Left colon (tissue), 2 donors: ENCODE results near the gene KLHL25. TPM values are rescaled to one million over a fixed set of nuclear protein-coding genes. Genes with fewer than 3 reads are reported as not detected.
A peak's percentile ranks its signal among the peaks of the same experiment; 100 is the strongest.

Experiments
- ATAC-seq: fragments of 200-7000 bp; cut with Tn5 transposase; one replicate; pipeline ENCODE4 v1.9.1; 2020; ENCODE audit warnings: mild to moderate bottlenecking, moderate library complexity
- DNase-seq, 2 donors: peaks; one replicate each; pipeline ENCODE4 v3.0.0-alpha.2; 2020
- intact Hi-C, 2 donors: fragments of 100-400 bp; cut with DNase I in 1 of 2; cut with micrococcal nuclease in 1 of 2; formaldehyde crosslinking; loops; one replicate each; pipeline versions ENCODE4 v1.11.2 to v1.14.0; 2022; cut with DNase I, micrococcal nuclease
- total RNA-seq, 2 donors: library from RNA; stranded (reverse); fragmentation: NEBNext Ultra II Directional; extraction: Animal tissue kit (Norgen Biotek cat#: 25700); gene quantifications; one replicate each; pipeline ENCODE4 v1.2.1, GENCODE V29; 2021
- donor health status: DM: no; HTN: no; CAD: no.
- donor health status: DM: yes; HTN: yes; CAD: no.

The KLHL25 gene
- total RNA-seq, 2 donors from 2014 or later: 6.0 to 6.8 TPM

- no peak for DNase-seq
- no peak for ATAC-seq
- intact Hi-C loops: no loop called here
Observed at GRCh38 chr15:85764649-85765277, 30.0 kb downstream of the KLHL25 start.

- intact Hi-C loops: no loop called here
- DNase-seq: no peak
- ATAC-seq: no peak
Observed at GRCh38 chr15:85763673-85764633, 30.8 kb downstream of the KLHL25 start.

GRCh38 chr15:85763157-85763556, 31.6 kb downstream of the KLHL25 start:
- DNase-seq (no peak), ATAC-seq (no peak)
- intact Hi-C loops: no loop called here

GRCh38 chr15:85762756-85763127, 32.0 kb downstream of the KLHL25 start:
- DNase-seq: no peak
- intact Hi-C loops: no loop called here
- no peak for ATAC-seq

- ATAC-seq: no peak
- DNase-seq: no peak
- intact Hi-C loops: no loop called here
Observed at GRCh38 chr15:85762039-85762755, 32.5 kb downstream of the KLHL25 start.

GRCh38 chr15:85761635-85762034, 33.1 kb downstream of the KLHL25 start:
- ATAC-seq (no peak), DNase-seq (no peak)
- intact Hi-C loops: no loop called here

GRCh38 chr15:85760531-85761371, 34.0 kb downstream of the KLHL25 start:
- intact Hi-C loops: no loop called here
- DNase-seq (no peak), ATAC-seq (no peak)

- intact Hi-C loops: no loop called here
- DNase-seq (no peak), ATAC-seq (no peak)
Observed at GRCh38 chr15:85760049-85760448, 34.7 kb downstream of the KLHL25 start.

- intact Hi-C loops: no loop called here
- ATAC-seq (no peak), DNase-seq (no peak)
Observed at GRCh38 chr15:85759376-85759775, 35.3 kb downstream of the KLHL25 start.

- intact Hi-C loops: no loop called here
- ATAC-seq: no peak
- no peak for DNase-seq
Observed at GRCh38 chr15:85758655-85758978, 36.1 kb downstream of the KLHL25 start.

GRCh38 chr15:85757939-85758654, 36.6 kb downstream of the KLHL25 start:
- intact Hi-C loops: no loop called here
- ATAC-seq (no peak), DNase-seq (peak in 1 of 2 donors; percentile 19)

GRCh38 chr15:85757073-85757938, 37.4 kb downstream of the KLHL25 start:
- intact Hi-C loops: no loop called here
- no peak for ATAC-seq
- DNase-seq: peak in 1 of 2 donors; percentile 14

GRCh38 chr15:85756411-85757072, 38.2 kb downstream of the KLHL25 start:
- peak in 1 of 2 donors; percentile 23 for DNase-seq
- ATAC-seq: no peak
- intact Hi-C loops: no loop called here

- intact Hi-C loops: no loop called here
- ATAC-seq: no peak
- no peak for DNase-seq
Observed at GRCh38 chr15:85755942-85756341, 38.8 kb downstream of the KLHL25 start.

GRCh38 chr15:85755471-85755870, 39.3 kb downstream of the KLHL25 start:
- intact Hi-C loops: no loop called here
- DNase-seq (peak in 1 of 2 donors; percentile 15), ATAC-seq (no peak)

- DNase-seq (peak in 1 of 2 donors; percentile 23), ATAC-seq (no peak)
- intact Hi-C loops: no loop called here
Observed at GRCh38 chr15:85754989-85755388, 39.7 kb downstream of the KLHL25 start.
